ENCODE results near the gene MRPL53. TPM values are rescaled to one million over a fixed set of nuclear protein-coding genes. Genes with fewer than 3 reads are reported as not detected.

MRPL53 gene
- 163 TPM for total RNA-seq
- long read RNA-seq, transcript MRPL53-201 (3 exons, 1,162 nt): major isoform, 78 of 96 reads
- long read RNA-seq, partial matches to known transcripts: 15 of 96 reads
- long read RNA-seq, other reads (novel, unspliced or antisense): 0 of 96 reads

DNA sequence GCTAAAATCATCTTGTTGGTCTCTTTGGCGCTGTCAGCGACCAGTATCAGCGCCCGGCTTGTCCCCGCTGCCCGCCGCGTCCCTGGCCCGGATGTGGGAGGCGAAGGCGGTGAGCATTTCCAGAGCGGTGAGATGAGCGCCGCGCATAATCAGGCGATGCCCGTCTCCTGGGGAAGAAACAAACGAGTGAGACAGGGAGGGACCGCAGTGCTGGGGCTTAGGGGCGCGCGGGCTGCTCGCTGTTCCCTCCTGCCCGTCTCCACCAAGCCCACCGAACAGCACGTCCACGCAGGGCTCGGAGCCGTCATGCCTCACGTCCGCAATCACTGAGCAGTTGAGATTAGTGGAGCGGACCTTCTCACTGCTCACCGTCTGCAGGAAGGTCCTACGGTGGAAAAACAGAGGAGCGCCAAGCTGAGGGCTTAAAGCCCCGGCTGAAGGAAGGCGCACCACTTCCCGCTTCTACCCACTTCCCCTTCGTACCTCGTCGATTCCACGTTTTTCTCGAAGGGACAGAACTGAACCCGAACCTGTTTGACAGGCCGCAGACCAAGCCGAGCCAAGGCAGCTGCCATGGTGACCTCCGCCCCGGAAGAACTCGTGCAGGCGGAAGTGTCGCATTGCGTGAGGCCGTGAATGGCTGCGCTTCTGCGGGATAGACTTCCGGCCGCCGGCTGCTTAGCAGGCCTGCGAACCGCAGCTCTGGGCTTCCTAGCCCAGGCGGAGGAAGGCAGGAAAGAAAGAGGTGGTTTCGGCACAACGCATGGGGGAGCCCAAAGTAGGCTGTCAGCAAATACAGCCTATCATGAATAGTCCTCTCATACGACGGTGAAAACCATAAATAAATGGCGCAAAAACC lies at the start of gene MRPL53:
Gene MRPL53, minus strand, starts transcription at position 595 of the 859 bp plus-strand sequence. Its CDS starts 20 bp downstream, at position 575.
- peak; percentile 97 for DNase-seq
- peak; percentile 95 for ATAC-seq
- intact Hi-C loops (cut with micrococcal nuclease): no loop called here

DNA sequence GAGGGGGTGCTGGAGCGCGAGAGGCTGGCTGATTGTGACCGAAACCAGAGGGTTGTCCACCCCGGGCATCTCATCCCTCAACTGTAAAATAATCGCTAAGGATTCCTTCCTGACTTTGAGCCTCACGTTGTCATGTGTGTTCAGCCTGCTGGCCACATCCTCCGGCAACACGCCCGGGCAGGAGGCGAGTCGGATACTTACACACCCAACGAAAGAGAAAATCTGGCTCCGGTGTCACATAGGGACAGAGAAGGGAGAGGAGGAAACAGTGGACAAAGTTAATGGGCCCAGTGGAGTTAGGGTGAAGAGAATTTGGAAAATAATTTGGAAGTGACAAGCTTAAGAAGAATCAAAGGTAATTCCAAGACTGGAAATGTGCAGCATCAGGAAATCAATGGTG lies 44.2 kb upstream of the MRPL53 start:
- no peak for ATAC-seq
- no peak for DNase-seq
- intact Hi-C loops (cut with micrococcal nuclease): no loop called here

DNA sequence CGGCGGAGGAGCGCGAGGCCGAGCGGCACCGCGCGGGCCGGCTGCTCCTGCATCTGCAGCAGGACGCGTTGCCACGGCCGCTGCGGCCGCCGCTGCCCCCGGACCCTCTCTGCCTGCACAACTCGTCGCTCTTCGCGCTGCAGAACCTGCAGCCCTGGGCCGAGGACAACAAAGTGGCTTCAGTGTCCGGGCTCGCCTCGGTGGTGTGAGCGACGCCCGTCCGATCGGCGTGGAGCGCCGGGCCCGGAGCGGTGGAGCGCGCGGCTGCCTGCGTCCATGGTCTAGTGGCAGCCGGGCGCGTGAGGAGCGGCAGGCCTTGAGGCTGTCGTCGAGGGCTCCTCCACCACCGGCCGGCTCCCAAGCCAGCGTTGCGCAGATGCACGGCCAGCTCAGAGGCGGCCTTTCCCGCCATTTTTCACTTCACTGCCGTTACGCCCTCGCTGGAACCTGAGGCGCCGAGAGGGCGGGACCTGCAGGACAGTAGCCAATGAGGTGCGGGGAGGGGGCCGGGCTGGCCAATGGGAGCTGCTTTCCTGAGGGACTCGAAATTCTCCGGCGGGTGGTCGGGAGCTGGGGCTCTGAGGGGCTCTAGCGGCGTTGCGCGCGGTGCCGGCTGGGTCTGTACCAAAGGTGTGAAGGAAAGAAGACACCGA lies 43.6 kb upstream of the MRPL53 start:
- ATAC-seq (peak; percentile 85), DNase-seq (peak; percentile 82)
- intact Hi-C loops (cut with micrococcal nuclease): no loop called here

DNA sequence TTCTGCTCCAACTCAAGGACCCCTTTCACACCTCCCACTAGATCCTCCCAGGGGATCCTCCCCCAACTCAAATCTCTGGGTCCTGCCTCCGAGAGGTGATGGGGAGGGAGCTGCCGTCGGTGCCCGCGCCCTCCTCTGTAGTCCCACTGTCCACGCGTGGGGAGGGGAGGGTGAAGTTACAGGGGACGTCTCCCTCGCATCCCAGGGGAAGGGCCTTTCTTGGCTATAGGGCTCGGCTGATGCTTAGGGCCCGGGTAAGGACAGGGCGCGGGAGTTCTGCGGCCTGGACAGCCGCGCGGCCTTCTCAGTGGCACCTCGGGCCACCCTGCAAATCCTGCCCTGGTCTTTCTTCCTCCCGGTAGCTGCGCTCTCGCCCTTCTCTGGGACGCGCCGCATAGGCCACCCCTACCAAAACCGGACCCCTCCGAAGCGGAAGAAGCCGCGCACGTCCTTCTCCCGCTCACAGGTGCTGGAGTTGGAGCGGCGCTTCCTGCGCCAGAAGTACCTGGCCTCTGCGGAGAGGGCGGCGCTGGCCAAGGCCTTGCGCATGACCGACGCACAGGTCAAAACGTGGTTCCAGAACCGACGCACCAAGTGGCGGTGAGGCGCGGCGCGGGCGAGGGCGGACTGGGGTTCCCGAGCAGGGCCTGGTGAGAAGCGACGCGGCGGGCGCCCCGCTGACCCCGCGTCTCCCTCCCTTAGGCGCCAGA lies 42.9 kb upstream of the MRPL53 start:
- DNase-seq (no peak), ATAC-seq (no peak)
- intact Hi-C loops (cut with micrococcal nuclease): no loop called here

DNA sequence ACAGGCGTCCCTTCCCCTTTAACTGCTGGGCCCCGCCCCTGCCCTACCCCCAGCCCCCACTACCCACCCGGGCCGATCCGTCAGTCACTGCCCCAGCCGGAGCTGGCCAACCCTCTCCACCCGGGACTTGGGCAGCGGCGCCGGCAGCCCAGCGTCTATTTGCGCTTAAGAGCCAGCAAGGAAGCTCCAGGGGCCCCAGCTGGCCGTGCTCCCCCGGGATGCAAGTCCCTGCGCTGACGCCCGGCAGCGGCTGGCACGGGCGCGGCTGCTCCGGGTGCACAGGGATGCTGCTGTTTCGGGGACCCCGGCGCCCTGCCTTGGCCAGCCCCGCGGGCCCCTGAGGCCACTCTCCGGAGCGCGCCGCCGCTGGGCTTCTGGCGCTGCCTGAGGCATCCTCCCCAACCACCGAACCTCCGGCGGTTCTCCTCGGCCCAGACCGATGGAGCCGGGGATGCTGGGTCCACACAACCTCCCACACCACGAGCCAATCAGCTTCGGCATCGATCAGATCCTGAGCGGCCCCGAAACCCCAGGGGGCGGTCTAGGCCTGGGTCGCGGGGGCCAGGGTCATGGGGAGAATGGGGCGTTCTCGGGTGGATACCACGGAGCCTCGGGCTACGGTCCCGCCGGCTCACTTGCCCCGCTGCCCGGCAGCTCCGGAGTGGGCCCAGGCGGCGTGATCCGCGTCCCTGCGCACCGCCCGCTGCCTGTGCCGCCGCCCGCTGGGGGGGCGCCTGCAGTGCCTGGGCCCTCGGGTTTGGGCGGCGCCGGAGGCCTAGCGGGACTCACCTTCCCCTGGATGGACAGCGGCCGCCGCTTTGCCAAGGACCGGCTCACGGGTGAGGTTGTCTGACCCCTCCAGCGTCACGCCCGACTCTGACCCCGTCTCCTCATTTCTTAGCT lies 42.1 kb upstream of the MRPL53 start, which contains the start of gene TLX2:
Gene TLX2, plus strand, starts transcription at position 83 of the 903 bp plus-strand sequence. Its CDS starts 357 bp downstream, at position 440.
- no peak for ATAC-seq
- no peak for DNase-seq
- intact Hi-C loops (cut with micrococcal nuclease): no loop called here

DNA sequence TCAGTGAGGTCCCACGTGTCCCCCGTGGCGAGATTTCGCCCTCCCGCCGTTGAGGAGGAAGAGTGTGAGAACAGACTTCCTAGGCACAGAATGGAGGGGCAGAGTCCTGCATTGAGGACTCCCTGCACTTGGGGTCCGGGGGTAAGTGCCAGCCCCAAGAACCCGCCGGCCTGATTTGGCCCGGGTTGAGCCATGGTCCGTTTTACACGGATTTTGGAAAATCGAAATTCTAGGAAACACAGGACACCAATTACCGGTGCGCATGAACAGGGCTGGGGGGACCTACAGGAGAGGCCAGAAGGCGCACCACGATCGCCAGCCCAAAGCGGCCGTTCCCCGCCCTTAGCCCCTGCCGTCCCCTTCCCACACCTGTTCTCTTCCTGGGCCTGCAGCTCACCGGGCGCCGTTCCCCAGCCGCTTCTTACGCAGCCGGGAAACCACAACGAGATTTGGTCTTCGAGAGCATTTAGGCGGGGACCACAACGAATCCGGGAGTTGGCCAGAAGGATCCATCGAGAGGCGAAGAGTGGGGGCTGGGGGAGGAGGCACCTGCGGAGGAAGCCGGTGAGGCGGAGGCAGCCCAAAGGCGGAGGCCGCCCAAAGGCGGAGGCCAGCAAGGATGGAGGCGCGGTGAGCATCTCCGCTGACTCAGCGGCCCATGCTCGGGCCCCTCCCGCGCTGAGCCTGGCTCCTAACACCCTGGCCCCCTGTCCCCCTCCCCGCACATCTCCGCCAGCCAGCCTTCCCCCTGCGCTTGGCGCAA lies 41.3 kb upstream of the MRPL53 start:
- no peak for DNase-seq
- intact Hi-C loops (cut with micrococcal nuclease): no loop called here
- no peak for ATAC-seq

DNA sequence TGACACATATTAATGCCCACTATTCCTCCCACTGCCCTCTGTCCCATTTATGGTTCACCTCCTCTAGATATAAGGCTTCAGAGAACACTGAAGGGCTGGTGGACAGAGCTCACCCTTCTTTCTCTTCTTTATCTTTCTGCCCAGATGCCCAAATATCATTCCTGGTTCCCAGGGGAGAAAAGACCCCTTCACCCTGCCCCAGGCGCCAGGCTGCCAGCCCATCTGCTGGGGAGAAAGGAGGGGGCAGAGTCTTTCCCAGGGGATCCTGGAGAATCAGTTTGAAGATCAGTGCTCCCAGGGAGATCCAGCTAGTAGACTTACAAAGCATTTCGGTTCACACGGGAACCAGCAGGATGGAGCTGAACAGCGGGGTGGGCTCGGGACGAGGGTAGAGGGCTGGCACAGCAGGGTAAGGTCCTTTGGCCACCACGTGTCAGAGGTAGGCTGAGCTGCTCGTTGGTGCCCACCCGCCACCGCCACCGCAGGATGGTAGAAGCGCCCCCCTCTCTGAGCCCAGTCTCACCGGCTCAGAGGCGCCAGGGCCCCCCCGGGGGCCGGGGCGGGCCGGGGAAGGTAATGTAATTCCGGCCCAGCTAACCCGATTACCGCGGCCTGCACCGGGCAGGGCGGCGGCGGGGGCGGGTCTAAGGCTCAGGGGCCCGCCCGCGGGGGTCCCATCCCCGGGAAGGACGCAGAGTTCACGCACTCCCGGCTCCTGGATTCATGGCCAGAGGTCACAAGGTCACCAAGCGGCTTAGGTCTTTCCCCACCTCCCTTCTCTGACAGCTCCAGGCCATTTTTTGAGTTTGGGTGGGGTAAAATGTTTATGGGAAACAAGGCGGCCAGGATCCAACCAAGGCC lies 40.5 kb upstream of the MRPL53 start:
- intact Hi-C loops (cut with micrococcal nuclease): no loop called here
- ATAC-seq: no peak
- no peak for DNase-seq

DNA sequence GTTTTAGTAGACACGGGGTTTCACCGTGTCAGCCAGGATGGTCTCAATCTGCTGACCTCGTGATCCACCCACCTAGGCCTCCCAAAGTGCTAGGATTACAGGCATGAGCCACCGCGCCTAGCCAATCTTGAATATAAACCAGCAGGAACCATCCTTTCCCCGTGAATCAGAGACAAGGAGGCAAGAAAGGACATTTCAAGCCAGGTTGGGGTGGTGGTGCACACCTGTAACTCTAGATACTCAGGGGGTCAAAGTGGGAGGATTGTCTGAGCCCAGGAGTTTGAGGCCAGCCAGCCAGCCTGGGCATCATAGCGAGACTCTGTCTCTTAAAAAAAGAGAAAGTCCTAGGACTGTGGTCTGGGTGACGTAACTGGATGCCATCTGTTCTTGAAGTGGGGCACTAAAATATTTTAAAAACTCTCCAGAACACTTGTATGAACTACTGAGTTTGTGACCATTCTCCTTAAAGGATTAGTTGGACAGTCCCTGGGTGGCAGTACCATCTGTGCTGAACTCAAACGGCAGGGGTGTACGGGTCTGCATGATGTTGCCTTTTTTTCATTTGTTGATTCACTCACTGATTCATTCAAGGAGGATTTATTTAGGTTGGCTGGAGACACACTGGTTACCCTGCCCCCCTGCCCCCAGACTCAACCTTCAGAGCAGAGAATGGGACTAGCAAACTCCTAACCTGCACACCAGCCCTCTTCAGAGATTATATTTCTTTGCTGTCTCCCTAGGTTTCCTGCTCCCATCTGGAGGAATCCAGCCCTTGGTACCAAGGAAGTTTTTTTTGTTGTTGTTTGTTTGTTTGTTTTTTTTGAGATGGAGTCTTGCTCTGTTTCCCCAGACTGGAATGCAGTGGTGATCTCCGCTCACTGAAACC lies 38.9 kb upstream of the MRPL53 start:
- DNase-seq (no peak), ATAC-seq (no peak)
- intact Hi-C loops (cut with micrococcal nuclease): no loop called here

DNA sequence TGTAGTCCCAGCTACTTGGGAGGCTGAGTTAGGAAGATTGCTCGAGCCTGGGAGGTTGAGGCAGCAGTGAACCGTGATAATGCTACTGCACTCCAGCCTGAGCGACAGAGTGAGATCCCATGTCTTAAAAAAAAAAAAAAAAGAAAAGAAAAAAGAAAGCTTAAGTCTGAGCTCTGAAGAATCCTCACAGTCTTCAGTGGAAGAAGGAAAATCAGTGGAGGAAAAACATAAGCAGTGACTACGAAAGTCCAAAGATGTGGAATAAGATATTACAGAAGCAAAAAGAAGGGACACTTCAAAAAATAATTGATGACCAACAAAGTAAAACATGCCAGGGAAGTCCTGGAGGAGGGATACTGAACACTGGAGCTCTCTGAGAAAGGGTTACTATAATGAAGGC lies 37.8 kb upstream of the MRPL53 start:
- intact Hi-C loops (cut with micrococcal nuclease): no loop called here
- no peak for ATAC-seq
- DNase-seq: no peak

DNA sequence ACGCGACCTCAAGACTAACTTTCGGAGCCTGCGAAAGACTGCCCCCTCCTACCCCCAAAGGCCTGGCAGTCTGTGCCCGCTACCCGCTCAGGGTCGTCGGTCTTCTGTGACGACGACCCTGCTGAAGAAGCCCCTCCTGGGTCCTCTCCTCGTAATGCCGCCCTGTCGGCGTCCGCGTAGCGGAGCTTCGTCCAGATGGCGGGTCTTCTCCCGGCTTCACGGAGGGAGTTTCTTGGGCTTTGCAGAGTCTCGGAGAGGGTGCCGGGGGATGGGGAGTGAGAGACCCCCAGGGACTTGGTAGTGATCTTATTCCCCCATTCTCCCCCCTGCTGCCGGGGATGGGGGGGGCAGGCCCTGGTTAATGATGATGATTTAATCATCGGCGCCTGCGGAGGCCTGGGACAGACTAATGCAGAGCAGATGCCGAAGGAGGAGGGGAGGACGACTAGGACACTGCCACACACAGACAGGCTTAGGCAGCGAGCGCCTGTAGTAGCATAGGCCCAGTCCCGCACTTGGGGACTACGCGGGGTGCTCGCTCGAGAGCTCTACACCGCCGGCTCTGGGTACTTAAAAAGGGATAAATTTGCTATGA lies 35.5 kb upstream of the MRPL53 start:
- ATAC-seq (peak; percentile 5), DNase-seq (no peak)
- intact Hi-C loops (cut with micrococcal nuclease): no loop called here

DNA sequence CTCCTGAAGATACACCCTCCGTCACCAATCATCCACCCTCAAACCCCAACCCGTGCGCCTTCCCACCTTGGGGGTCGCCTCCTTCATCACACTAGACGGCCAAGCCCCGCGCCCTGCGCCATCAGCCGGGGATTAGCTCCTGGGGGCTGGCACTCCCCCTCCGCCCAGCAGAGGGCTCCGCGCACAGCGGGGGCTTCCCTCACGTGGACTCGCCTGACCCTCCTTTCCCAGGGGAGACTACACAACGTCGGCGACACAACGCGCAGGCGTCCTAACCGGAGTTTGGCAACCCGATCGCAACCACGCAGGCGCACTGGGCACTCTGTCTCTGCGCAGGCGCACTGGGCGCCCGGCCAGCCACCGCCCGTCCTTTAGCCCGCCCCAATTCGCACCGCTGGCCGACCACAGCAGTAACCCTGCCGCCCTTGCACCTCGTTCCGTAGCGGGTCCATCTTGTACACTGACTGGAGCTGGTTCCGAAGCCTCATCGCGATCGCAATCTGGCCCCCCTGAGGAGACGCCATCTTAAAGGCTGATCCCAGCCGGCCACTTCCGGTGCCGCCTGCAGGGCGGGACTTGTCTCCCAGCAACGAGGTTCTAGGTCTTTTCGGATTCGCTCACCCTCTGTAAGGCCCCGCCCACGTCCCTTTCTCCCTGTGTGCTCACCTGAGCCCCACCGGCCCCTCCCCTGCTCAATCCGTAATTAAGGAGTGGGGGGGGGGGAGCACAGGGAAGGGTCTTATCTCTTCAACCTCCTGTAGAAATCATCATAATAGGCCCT lies 34.9 kb upstream of the MRPL53 start, which contains the start of gene PCGF1:
Gene PCGF1, minus strand, starts transcription at position 551 of the 781 bp plus-strand sequence. Its CDS starts 27 bp downstream, at position 524.
- intact Hi-C loops (cut with micrococcal nuclease): no loop called here
- ATAC-seq: peak; percentile 94

DNA sequence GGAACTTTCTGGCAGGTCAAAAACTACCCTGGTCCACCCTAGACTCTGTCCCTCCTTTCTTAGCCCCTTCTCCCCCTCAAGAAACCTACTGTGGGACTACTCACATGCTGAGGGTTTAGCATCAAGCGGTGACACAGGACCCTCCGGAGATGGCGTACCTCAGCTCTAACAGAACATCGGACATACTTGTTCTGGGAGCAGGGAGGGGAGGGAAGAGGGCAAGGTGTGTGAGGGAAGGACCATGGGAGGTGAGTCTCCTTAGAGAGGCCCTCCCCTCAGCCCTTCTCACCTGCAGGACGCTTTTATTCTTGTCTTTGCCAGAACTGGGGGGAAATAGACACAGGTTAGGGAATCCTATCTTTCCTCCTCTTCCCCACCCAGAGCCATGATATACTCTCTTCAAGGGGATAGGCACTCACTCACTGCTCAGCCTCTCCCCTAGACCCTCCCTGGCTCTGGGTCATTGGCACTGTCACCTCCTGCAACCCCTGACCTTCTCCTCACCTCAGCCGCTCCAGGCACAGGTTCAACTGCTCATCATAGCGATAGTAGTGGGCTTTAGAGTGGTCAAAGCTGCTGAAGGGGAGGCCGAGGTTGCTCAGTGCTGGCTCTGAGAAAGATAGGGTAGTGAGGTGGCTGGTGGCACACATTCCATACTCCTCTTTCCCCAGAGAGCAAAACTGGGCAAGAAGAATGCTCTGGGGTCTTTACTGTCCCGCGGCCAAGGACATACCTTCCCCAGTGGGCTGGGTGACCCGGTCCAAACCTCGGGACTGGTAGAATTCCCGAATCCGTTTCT lies 33.2 kb upstream of the MRPL53 start:
- ATAC-seq: no peak
- intact Hi-C loops (cut with micrococcal nuclease): no loop called here
- DNase-seq: no peak

More for the DNA sequence above, 34.9 kb upstream of the MRPL53 start, which contains the start of gene PCGF1:
- DNase-seq: peak; percentile 100

DNA sequence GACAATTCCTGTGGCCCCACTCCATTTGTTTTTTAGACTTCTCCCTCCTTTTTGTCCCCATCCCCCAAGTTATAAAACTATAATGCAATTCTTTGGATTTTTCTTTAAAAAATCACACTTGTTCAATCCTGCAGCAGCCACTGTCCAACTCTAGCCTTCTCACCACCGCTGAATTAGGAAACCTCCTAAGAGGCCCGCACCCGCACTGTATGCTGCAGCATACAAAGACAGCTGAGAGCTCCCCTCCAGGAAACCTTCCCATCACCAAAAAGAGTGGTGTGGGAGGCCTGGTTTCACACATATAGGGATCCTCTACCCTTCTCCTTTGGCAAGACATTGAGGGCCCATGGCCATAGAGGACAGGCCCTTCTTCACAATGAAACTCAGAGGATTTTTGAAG lies 32.1 kb upstream of the MRPL53 start:
- no peak for DNase-seq
- intact Hi-C loops (cut with micrococcal nuclease): loop anchor here (5.0 kb wide), 1 partner anchor 83 kb away; no protein-coding TSS in a partner anchor
- ATAC-seq: no peak

Data from left ventricle myocardium superior (tissue), 1 donor.